ENCODE measurements around the gene WDPCP.

WDPCP gene

DNA sequence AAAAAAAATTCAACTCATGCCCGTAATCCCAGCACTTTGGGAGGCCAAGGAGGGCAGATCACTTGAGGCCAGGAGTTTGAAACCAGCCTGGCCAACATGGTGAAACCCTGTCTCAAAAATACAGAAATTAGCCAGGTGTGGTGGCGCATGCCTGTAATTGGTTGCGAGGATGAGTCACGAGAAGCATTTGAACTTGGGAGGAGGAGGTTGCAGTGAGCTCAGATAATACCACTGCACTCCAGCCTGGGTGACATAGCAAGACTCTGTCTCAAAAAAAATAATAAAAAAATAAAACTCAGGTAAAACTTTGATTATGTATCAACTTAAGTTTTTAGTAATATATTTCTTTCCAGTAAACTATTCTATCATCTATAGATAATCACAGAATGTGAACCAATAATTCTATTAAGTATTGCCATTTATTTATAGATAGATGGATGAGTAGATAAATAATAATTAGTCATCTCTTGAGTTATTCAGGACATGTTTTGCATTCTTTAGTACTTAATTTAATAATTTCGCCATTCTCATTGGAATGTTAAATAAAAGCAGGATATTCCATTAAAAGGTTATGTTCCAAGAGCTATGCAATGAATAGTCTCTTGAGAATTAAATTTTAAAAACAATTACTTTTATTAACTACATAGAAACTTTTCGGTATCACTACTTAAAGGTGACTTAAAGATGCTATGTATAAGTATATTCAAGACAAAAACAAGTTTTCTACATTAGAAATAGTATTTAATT, 48.7 kb downstream of the WDPCP start:
- Histone ChIP-seq H3K4me1 (ENCODE audit: control insufficient read depth in 1 of 2, insufficient read depth in 1 of 2, low read depth in 1 of 2, low read length in 1 of 2) (no peaks in the 10 kb centered on the region), H3K27me3 (no peaks in the 10 kb centered on the region), H3K4me3 (ENCODE audit: low read depth in 1 of 2, low read length in 1 of 2) (no peak overlapping the region), H3K36me3 (no peaks in the 10 kb centered on the region), H3K9me3 (no peaks in the 10 kb centered on the region), H3K27ac (no peak overlapping the region)
- TF ChIP-seq, protein P1, sequence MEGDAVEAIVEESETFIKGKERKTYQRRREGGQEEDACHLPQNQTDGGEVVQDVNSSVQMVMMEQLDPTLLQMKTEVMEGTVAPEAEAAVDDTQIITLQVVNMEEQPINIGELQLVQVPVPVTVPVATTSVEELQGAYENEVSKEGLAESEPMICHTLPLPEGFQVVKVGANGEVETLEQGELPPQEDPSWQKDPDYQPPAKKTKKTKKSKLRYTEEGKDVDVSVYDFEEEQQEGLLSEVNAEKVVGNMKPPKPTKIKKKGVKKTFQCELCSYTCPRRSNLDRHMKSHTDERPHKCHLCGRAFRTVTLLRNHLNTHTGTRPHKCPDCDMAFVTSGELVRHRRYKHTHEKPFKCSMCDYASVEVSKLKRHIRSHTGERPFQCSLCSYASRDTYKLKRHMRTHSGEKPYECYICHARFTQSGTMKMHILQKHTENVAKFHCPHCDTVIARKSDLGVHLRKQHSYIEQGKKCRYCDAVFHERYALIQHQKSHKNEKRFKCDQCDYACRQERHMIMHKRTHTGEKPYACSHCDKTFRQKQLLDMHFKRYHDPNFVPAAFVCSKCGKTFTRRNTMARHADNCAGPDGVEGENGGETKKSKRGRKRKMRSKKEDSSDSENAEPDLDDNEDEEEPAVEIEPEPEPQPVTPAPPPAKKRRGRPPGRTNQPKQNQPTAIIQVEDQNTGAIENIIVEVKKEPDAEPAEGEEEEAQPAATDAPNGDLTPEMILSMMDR (IDR thresholded peaks at IDR 0.05): no peak

DNA sequence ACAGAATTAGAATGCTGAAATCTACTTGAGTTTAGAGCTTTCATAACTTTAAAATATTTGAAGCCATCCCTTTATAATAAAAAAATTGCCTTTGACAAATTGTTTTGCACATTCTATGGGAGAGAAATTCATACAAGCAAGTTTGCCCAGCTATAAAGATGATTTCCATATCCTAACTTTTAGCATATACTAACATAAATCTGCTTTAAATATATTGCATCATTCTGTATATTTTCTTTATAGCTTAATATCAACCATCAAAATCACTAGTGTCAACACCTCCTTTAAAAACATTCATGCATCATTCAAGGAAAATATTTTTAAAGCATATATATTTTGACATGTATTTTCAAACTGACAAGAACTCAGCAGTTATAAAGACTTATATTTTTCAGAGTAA, 49.9 kb downstream of the WDPCP start:
- TF ChIP-seq, protein P1 (IDR thresholded peaks at IDR 0.05): no peak
- no peaks in the 10 kb centered on the region for H3K9me3 ChIP-seq
- H3K4me3 ChIP-seq (ENCODE audit: low read depth in 1 of 2, low read length in 1 of 2): no peak overlapping the region
- H3K27me3 ChIP-seq: no peaks in the 10 kb centered on the region
- no peaks in the 10 kb centered on the region for H3K4me1 ChIP-seq (ENCODE audit: control insufficient read depth in 1 of 2, insufficient read depth in 1 of 2, low read depth in 1 of 2, low read length in 1 of 2)
- H3K36me3 ChIP-seq: no peaks in the 10 kb centered on the region
- H3K27ac ChIP-seq: no peak overlapping the region

- H3K36me3 ChIP-seq: no peaks in the 10 kb centered on the region
- TF ChIP-seq, protein P1 (IDR thresholded peaks at IDR 0.05): no peak
- no peak overlapping the region for H3K27ac ChIP-seq
- H3K4me3 ChIP-seq (ENCODE audit: low read depth in 1 of 2, low read length in 1 of 2): no peak overlapping the region
- no peaks in the 10 kb centered on the region for H3K9me3 ChIP-seq
- no peaks in the 10 kb centered on the region for H3K4me1 ChIP-seq (ENCODE audit: control insufficient read depth in 1 of 2, insufficient read depth in 1 of 2, low read depth in 1 of 2, low read length in 1 of 2)
- H3K27me3 ChIP-seq: no peaks in the 10 kb centered on the region
Measured at GRCh38 chr2:63537306-63537705, 51.0 kb downstream of the WDPCP start.

DNA sequence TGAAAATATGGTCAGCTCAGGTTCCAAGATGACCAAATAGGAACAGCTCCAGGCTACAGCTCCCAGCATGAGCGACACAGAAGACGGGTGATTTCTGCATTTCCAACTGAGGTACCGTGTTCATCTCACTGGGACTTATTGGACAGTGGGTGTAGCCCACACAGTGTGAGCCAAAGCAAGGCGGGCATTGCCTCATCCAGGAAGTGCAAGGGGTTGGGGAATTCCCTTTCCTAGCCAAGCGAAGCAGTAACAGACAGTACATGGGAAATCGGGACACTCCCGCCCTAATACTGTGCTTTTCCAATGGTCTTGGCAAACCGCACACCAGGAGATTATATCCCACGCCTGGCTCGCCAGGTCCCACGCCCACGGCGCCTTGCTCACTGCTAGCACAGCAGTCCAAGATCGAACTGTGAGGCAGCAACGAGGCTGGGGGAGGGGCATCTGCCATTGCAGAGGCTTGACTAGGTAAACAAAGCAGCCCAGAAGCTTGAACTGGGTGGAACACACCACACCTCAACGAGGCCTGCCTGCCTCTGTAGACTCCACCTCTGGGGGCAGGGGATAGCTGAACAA, 57.5 kb downstream of the WDPCP start:
- Histone ChIP-seq H3K27ac (no peak overlapping the region), H3K36me3 (no peaks in the 10 kb centered on the region), H3K9me3 (peaks cover 7% of the 10 kb centered on the region), H3K4me3 (ENCODE audit: low read depth in 1 of 2, low read length in 1 of 2) (no peak overlapping the region), H3K4me1 (ENCODE audit: control insufficient read depth in 1 of 2, insufficient read depth in 1 of 2, low read depth in 1 of 2, low read length in 1 of 2) (no peaks in the 10 kb centered on the region), H3K27me3 (no peaks in the 10 kb centered on the region)
- TF ChIP-seq, protein P1 (IDR thresholded peaks at IDR 0.05): no peak

GRCh38 chr2:63525905-63526304, 62.4 kb downstream of the WDPCP start:
- H3K4me3 ChIP-seq (ENCODE audit: low read depth in 1 of 2, low read length in 1 of 2): no peak overlapping the region
- H3K27me3 ChIP-seq: no peaks in the 10 kb centered on the region
- H3K4me1 ChIP-seq (ENCODE audit: control insufficient read depth in 1 of 2, insufficient read depth in 1 of 2, low read depth in 1 of 2, low read length in 1 of 2): no peaks in the 10 kb centered on the region
- H3K9me3 ChIP-seq: peaks cover 3% of the 10 kb centered on the region
- TF ChIP-seq, protein P1 (IDR thresholded peaks at IDR 0.05): no peak
- H3K27ac ChIP-seq: no peak overlapping the region
- no peaks in the 10 kb centered on the region for H3K36me3 ChIP-seq
